ENCODE results near the gene ZFYVE21.

ZFYVE21 gene

DNA sequence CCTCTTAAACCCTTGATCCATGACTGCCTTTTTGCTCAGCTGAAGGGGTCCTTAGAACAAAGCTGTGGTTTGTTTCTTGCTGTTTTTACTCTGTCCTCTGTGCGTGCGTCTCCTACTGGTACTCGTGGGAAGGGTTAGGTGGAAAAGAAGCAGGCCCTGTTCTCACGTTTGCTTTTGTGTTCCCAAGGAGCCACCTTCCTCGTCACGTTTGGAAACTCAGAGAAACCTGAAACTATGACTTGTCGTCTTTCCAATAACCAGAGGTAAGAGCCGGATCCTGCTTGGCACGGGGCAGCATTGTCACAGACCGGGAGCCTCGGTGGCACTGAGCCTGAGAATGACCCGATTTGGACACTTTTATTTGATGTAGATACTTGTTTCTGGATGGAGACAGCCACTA is 13.1 kb downstream of the ZFYVE21 start:
- no peak for DNase-seq (ENCODE audit: low read depth)
- no peak overlapping the region for H3K9ac ChIP-seq (ENCODE audit: low read length)
- H3K4me1 ChIP-seq (ENCODE audit: control insufficient read depth, insufficient read depth, low read length): peaks cover 10% of the 10 kb centered on the region
- peaks cover 57% of the 10 kb centered on the region for H3K36me3 ChIP-seq (ENCODE audit: control insufficient read depth, insufficient read depth, low read length, severe bottlenecking)
- H3K27me3 ChIP-seq (replicated peaks; ENCODE audit: control insufficient read depth, insufficient read depth, low read length): no peaks in the 10 kb centered on the region
- H3K4me3 ChIP-seq (ENCODE audit: low read length): no peak overlapping the region
- H3K9me3 ChIP-seq (ENCODE audit: control insufficient read depth, low read length): no peaks in the 10 kb centered on the region

DNA sequence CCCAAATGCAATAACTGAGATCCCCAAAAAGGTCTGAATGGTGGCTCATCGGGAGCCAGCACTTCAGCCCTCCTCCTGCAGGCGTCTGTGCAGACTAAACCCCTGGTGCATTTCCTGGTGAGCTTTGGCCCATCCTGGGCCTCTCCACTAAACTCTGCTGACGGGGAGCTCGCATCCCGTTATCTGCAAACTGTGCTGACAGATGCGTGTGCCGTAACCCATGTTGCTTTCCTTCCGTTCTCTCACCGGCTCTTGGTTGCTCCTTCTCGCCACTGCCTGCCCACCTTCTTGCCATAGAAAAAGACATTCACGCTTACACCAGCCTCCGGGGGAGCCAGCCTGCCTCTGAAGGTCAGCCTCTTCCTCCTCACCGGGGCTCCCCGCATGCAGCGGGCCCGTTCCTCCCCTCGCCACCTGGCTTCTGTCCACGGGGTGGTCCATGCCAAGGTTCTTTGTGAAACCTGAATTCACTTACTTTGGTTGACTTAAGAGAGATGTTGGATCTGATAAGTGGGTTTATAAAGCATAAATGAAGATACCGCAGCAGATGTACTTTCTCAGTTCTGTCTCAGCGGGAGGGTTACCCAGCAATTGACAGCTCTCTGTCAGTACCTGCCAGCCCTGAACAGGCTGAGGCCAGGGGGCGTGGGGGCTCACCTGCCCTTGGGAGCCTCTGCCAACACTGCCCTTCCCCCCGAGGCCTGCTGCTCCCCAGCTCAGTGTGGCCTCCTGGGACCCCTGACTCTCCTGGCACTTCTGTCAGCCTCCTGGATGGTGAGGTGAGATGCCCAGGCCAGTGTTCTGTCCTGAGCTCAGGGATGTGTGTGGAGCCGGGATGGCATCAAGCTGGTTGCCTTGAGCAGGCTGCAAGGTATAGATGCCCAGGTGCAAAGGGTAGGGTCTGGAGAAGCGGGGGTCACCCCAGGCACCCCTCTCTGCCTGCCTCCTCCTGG is 14.2 kb downstream of the ZFYVE21 start:
- Histone ChIP-seq H3K4me1 (ENCODE audit: control insufficient read depth, insufficient read depth, low read length) (no peaks in the 10 kb centered on the region), H3K36me3 (ENCODE audit: control insufficient read depth, insufficient read depth, low read length, severe bottlenecking) (peaks cover 65% of the 10 kb centered on the region), H3K4me3 (ENCODE audit: low read length) (no peak overlapping the region), H3K9me3 (ENCODE audit: control insufficient read depth, low read length) (no peaks in the 10 kb centered on the region), H3K27me3 (replicated peaks; ENCODE audit: control insufficient read depth, insufficient read depth, low read length) (no peaks in the 10 kb centered on the region), H3K9ac (ENCODE audit: low read length) (no peak overlapping the region)
- DNase-seq (ENCODE audit: low read depth): no peak

DNA sequence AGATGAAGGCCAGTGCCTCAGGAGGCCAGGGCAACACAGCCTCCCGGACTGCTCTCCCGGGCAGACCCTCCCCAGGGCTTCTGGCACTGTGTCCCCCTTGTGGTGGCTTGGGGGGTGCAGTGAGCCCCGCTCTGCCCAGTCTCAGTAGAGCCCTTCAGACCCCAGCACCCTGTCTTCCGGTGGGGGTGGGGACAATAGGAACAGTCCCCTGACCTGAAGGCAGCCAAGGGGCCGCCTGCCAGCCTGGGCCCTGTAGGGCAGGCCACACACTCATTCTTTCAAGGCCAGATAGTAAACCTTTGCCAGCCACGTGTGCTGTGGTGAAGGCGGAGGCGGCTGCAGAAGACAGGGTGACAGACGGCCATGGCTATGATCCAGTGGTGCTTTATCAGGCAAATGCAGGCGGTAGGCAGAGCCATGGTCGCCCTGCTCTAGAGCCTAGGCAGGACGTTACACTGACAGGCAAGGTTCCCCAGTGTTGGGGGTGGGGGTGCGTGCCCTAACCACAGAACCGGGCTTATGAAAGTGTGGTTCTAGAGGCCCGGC is 15.0 kb downstream of the ZFYVE21 start:
- Histone ChIP-seq H3K36me3 (ENCODE audit: control insufficient read depth, insufficient read depth, low read length, severe bottlenecking) (peaks cover 65% of the 10 kb centered on the region), H3K27me3 (replicated peaks; ENCODE audit: control insufficient read depth, insufficient read depth, low read length) (no peaks in the 10 kb centered on the region), H3K9me3 (ENCODE audit: control insufficient read depth, low read length) (no peaks in the 10 kb centered on the region), H3K9ac (ENCODE audit: low read length) (no peak overlapping the region), H3K4me1 (ENCODE audit: control insufficient read depth, insufficient read depth, low read length) (no peaks in the 10 kb centered on the region), H3K4me3 (ENCODE audit: low read length) (no peak overlapping the region)
- DNase-seq (ENCODE audit: low read depth): no peak

DNA sequence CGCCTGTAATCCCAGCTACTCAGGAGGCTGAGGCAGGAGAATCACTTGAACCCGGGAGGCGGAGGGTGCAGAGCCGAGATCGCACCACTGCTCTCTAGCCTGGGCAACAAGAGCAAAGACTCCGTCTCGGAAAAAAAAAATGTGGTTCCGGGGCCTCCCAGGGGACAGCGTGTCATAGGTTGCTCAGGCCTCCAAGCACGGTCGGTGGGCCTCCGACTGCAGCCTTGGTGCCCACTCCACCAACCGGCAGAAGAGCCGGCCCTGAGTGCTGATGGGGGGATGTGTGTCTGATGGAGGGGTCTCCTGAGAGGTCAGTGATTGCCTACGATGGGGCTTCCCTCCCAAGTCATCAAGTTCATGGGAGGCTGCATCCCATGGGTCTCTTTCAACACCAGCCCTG is 15.9 kb downstream of the ZFYVE21 start:
- Histone ChIP-seq H3K9me3 (ENCODE audit: control insufficient read depth, low read length) (no peaks in the 10 kb centered on the region), H3K27me3 (replicated peaks; ENCODE audit: control insufficient read depth, insufficient read depth, low read length) (no peaks in the 10 kb centered on the region), H3K36me3 (ENCODE audit: control insufficient read depth, insufficient read depth, low read length, severe bottlenecking) (peaks cover 60% of the 10 kb centered on the region), H3K4me3 (ENCODE audit: low read length) (no peak overlapping the region), H3K9ac (ENCODE audit: low read length) (no peak overlapping the region), H3K4me1 (ENCODE audit: control insufficient read depth, insufficient read depth, low read length) (no peaks in the 10 kb centered on the region)
- DNase-seq (ENCODE audit: low read depth): no peak

DNA sequence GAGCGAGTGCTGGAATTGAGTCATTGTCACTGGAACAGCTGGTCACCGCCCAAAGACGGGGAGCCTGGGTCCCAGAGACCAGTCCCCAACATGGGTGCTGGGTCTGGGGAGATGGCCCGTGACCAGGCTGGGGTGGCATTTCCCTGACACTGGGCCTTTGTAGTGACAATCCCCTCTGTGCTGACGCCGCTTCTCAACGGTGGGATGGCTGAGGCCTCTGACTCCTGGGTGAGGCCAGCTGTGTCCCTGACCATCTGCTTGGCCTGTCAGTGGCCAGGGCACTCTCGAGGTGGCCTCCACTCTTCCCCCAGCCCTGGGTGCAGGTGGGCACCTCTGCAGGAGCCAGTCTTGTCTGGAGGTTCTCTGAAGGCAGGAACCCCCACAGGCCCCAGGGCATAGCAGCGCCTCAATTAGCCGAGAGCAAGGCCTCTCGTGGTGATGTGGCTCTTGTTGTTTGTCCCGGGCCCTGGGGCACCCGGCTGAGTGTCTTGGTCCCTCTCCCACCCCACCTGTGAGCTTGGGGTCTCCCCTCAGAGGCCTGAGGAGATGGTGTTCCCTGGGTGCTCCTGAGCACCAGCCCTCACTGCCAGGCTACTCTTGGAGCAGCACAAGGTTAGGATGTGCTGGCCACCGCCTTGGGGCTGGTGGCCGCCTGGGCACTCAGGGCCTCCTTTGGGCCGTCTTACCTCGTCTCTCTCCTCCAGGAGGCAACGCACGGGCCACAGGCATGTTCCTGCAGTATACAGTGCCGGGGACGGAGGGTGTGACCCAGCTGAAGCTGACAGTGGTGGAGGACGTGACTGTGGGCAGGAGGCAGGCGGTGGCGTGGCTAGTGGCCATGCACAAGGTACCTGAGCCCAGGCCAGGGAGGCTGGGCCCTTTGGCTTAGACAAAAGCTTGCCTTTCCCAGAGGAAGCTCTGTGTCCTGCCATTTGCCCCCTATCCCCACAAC is 16.6 kb downstream of the ZFYVE21 start:
- Histone ChIP-seq H3K9ac (ENCODE audit: low read length) (no peak overlapping the region), H3K4me3 (ENCODE audit: low read length) (no peak overlapping the region), H3K4me1 (ENCODE audit: control insufficient read depth, insufficient read depth, low read length) (peaks cover 4% of the 10 kb centered on the region), H3K27me3 (replicated peaks; ENCODE audit: control insufficient read depth, insufficient read depth, low read length) (no peaks in the 10 kb centered on the region), H3K36me3 (ENCODE audit: control insufficient read depth, insufficient read depth, low read length, severe bottlenecking) (peaks cover 60% of the 10 kb centered on the region), H3K9me3 (ENCODE audit: control insufficient read depth, low read length) (no peaks in the 10 kb centered on the region)
- DNase-seq (ENCODE audit: low read depth): no peak

DNA sequence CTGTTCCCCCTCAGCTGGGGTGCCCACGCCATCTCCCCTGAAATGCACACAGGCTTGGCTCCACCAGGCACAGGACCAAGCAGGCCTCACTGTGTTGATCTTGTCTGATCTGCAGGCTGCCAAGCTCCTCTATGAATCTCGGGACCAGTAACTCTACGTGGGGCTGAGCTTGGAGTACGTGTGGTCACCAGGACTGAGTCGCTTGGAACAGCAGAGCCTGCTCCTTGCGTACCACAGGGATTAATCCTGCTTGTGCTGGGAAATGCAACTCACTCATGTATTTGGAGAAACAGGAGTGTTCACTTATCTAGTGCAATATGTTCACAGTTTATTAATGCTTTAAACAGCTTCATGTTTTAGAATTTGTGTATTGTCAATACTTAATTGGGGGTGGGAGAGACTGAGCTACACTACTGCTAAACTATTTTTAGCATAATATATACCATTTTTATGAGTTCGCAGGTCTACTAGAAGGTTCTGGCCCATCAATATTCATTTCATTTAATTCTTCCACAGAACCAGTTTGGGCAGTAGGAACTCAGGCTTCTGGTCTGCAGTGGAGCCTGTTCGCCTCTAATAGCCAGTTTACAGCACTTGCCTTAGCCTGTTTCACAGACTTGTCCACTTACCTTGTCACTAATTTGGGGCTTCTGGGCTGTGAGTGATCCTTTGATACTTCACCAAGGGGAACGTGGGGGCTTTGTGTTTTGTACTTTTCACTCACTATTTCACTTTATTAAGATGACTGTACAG is 17.4 kb downstream of the ZFYVE21 start:
- no peak overlapping the region for H3K4me3 ChIP-seq (ENCODE audit: low read length)
- DNase-seq (ENCODE audit: low read depth): no peak
- peaks cover 4% of the 10 kb centered on the region for H3K4me1 ChIP-seq (ENCODE audit: control insufficient read depth, insufficient read depth, low read length)
- no peak overlapping the region for H3K9ac ChIP-seq (ENCODE audit: low read length)
- H3K9me3 ChIP-seq (ENCODE audit: control insufficient read depth, low read length): no peaks in the 10 kb centered on the region
- no peaks in the 10 kb centered on the region for H3K27me3 ChIP-seq (replicated peaks; ENCODE audit: control insufficient read depth, insufficient read depth, low read length)
- H3K36me3 ChIP-seq (ENCODE audit: control insufficient read depth, insufficient read depth, low read length, severe bottlenecking): peaks cover 56% of the 10 kb centered on the region

DNA sequence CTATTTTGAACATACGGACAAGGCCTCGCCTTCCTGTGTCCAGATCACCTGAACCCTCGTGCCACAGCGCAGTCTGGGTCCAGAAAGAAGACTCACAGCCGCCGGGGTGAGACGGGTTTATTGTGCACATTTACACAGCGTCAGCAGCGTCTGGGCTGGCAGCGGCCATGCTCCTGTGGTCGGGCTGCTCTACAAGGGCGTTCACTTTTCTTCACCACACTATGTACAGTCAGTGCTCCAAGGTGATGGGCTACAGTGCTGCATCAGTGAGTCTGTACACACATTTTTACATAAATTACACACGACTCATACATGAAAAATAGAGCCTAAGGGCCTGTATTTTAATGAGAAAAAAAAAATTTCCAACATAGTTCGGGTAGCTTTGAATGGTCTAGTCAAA is 18.0 kb downstream of the ZFYVE21 start:
- Histone ChIP-seq H3K4me1 (ENCODE audit: control insufficient read depth, insufficient read depth, low read length) (peaks cover 4% of the 10 kb centered on the region), H3K9me3 (ENCODE audit: control insufficient read depth, low read length) (no peaks in the 10 kb centered on the region), H3K4me3 (ENCODE audit: low read length) (no peak overlapping the region), H3K9ac (ENCODE audit: low read length) (no peak overlapping the region), H3K36me3 (ENCODE audit: control insufficient read depth, insufficient read depth, low read length, severe bottlenecking) (peaks cover 50% of the 10 kb centered on the region), H3K27me3 (replicated peaks; ENCODE audit: control insufficient read depth, insufficient read depth, low read length) (no peaks in the 10 kb centered on the region)
- no peak for DNase-seq (ENCODE audit: low read depth)

DNA sequence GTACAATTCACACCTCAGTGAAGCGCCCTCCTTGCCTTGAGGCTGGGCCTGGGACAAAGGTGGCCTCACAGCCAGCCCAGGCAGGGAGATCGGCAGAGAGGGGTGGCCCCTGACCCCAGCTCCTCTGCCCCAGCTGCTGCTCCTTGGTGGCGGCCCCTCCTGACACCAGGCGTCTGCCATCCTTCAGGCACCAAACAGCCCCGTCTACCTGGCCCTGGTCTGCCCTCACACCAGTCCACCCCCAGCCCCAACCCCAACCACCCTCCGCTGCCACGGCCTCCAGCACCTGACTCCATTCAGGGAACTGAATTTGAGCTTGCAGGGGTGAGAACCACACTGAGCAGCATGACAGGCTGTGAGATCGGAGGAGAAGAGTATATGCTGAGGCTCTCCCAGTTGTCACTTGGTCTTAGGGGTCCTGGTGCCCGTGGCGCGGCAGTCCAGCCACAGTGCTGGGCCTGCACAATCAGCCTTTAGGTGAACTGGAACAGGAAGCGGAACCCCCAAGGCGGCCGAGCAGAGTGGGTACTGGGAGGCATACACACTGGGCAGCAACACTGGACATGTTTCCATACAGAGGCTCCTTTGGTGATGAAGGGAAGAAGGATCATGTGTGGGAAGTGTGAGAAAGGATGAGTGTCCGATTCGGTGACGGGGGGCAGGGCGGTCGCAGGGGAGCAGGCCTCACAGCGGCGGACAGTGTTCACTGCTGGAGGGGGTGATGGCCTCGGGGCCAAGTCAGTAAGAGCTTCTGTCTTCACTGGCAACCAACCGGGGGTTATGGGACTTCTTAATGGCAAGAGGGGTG is 18.7 kb downstream of the ZFYVE21 start:
- Histone ChIP-seq H3K4me3 (ENCODE audit: low read length) (no peak overlapping the region), H3K27me3 (replicated peaks; ENCODE audit: control insufficient read depth, insufficient read depth, low read length) (no peaks in the 10 kb centered on the region), H3K9me3 (ENCODE audit: control insufficient read depth, low read length) (no peaks in the 10 kb centered on the region), H3K36me3 (ENCODE audit: control insufficient read depth, insufficient read depth, low read length, severe bottlenecking) (peaks cover 44% of the 10 kb centered on the region), H3K4me1 (ENCODE audit: control insufficient read depth, insufficient read depth, low read length) (peaks cover 4% of the 10 kb centered on the region), H3K9ac (ENCODE audit: low read length) (no peak overlapping the region)
- DNase-seq (ENCODE audit: low read depth): no peak

DNA sequence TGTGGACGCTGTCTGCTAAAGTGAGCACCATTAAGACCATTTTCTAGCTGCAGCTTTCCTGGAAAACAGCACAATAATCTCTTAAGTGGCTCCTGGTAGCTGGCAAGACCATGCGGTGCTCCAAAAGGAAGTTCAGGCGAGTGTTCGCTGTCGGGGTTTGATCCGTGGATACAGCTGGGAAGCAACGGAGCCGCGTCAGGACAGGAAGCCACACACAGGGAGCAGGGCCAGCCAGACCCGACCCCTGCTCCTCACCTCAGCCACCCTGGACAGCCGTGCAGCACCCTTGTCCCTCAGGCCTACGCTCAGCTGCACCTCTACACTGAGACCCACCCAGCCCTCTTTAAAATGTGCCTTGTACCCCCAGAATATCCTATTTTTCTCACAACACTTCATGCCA is 19.4 kb downstream of the ZFYVE21 start:
- Histone ChIP-seq H3K4me3 (ENCODE audit: low read length) (no peak overlapping the region), H3K9ac (ENCODE audit: low read length) (no peak overlapping the region), H3K9me3 (ENCODE audit: control insufficient read depth, low read length) (no peaks in the 10 kb centered on the region), H3K36me3 (ENCODE audit: control insufficient read depth, insufficient read depth, low read length, severe bottlenecking) (peaks cover 36% of the 10 kb centered on the region), H3K4me1 (ENCODE audit: control insufficient read depth, insufficient read depth, low read length) (peaks cover 4% of the 10 kb centered on the region), H3K27me3 (replicated peaks; ENCODE audit: control insufficient read depth, insufficient read depth, low read length) (no peaks in the 10 kb centered on the region)
- DNase-seq (ENCODE audit: low read depth): no peak

DNA sequence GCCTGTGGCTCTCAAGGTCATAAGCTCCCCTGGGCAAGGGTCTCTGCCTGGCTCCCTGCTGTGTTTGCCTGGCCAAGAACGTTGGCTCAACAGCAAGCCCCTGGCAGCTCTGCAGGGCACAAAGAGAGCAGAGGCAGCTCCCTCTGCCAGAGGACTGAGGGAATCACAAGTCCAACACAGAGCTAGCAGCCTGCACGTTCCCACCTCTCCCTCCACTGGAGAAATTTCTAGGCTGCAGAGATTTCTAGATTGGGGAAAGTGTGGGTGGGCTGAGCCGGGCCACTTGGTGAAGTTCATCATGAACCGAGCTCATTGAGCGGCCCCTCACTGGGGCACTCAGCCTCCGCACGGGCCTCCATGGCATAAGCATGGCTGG is 19.8 kb downstream of the ZFYVE21 start:
- H3K9me3 ChIP-seq (ENCODE audit: control insufficient read depth, low read length): no peaks in the 10 kb centered on the region
- DNase-seq (ENCODE audit: low read depth): no peak

More for the DNA sequence above, 19.8 kb downstream of the ZFYVE21 start:
- Histone ChIP-seq H3K27me3 (replicated peaks; ENCODE audit: control insufficient read depth, insufficient read depth, low read length) (no peaks in the 10 kb centered on the region), H3K4me1 (ENCODE audit: control insufficient read depth, insufficient read depth, low read length) (peaks cover 4% of the 10 kb centered on the region), H3K9ac (ENCODE audit: low read length) (no peak overlapping the region), H3K4me3 (ENCODE audit: low read length) (no peak overlapping the region), H3K36me3 (ENCODE audit: control insufficient read depth, insufficient read depth, low read length, severe bottlenecking) (peaks cover 32% of the 10 kb centered on the region)

Data from adipocyte (in vitro differentiated cells).